ENCODE data around the gene GRM7. TPM values are rescaled to one million over a fixed set of nuclear protein-coding genes. Genes with fewer than 3 reads are reported as not detected.

The GRM7 gene
- total RNA-seq, 2 experiments from 2014 or later: not detected

- no peaks in the 10 kb centered on the region for H3K36me3 ChIP-seq (ENCODE audit: insufficient read depth, low read length)
- no peak for DNase-seq (ENCODE audit: low spot score)
- BruUV-seq (replicated peaks): no TSS peak
- H3K4me3 ChIP-seq (ENCODE audit: low read depth, low read length, poor library complexity, severe bottlenecking): no peak overlapping the region
- no peaks in the 10 kb centered on the region for H3K9me2 ChIP-seq (ENCODE audit: insufficient read depth, low read length)
- H3K9me3 ChIP-seq (ENCODE audit: low read length): no peaks in the 10 kb centered on the region
- no peaks in the 10 kb centered on the region for H3K4me1 ChIP-seq (ENCODE audit: insufficient read depth, low read length, poor library complexity, severe bottlenecking)
- H4K20me1 ChIP-seq (ENCODE audit: insufficient read depth, low read length): no peaks in the 10 kb centered on the region
- no peak for TF ChIP-seq EZH2phosphoT487 (IDR thresholded peaks at IDR 0.05; ENCODE audit: borderline replicate concordance, low read depth, low read length)
- TF ChIP-seq CTCF (conservative IDR thresholded peaks at IDR 0.05; ENCODE audit: low read length): no peak
- H2AFZ ChIP-seq (ENCODE audit: low read length): no peak overlapping the region
- ChIA-PET POLR2A (no interaction called here), CTCF (ENCODE audit: unreplicated experiment) (no interaction called here)
- no peaks in the 10 kb centered on the region for H3K79me2 ChIP-seq (ENCODE audit: insufficient read depth, low read depth, low read length)
- no peak overlapping the region for H3K4me2 ChIP-seq (ENCODE audit: low read length)
- no peak overlapping the region for H3K27ac ChIP-seq (ENCODE audit: low read depth, low read length, poor library complexity, severe bottlenecking)
- intact Hi-C loops (cut with micrococcal nuclease; ENCODE audit: unreplicated experiment): no loop called here
Measured at GRCh38 chr3:7289121-7289520, 428.2 kb downstream of the GRM7 start.

GRCh38 chr3:7290077-7290825 lies 429.3 kb downstream of the GRM7 start:
- intact Hi-C loops (cut with micrococcal nuclease; ENCODE audit: unreplicated experiment): no loop called here
- Histone ChIP-seq H3K4me1 (ENCODE audit: insufficient read depth, low read length, poor library complexity, severe bottlenecking) (no peaks in the 10 kb centered on the region), H3K4me3 (ENCODE audit: low read depth, low read length, poor library complexity, severe bottlenecking) (no peak overlapping the region), H3K9me3 (ENCODE audit: low read length) (no peaks in the 10 kb centered on the region), H3K27ac (ENCODE audit: low read depth, low read length, poor library complexity, severe bottlenecking) (no peak overlapping the region), H2AFZ (ENCODE audit: low read length) (no peak overlapping the region), H4K20me1 (ENCODE audit: insufficient read depth, low read length) (no peaks in the 10 kb centered on the region), H3K36me3 (ENCODE audit: insufficient read depth, low read length) (no peaks in the 10 kb centered on the region), H3K4me2 (ENCODE audit: low read length) (no peak overlapping the region), H3K79me2 (ENCODE audit: insufficient read depth, low read depth, low read length) (no peaks in the 10 kb centered on the region), H3K9me2 (ENCODE audit: insufficient read depth, low read length) (no peaks in the 10 kb centered on the region)
- TF ChIP-seq EZH2phosphoT487 (IDR thresholded peaks at IDR 0.05; ENCODE audit: borderline replicate concordance, low read depth, low read length) (no peak), CTCF (conservative IDR thresholded peaks at IDR 0.05; ENCODE audit: low read length) (no peak)
- no peak for DNase-seq (ENCODE audit: low spot score)
- POLR2A ChIA-PET: no interaction called here
- BruUV-seq (replicated peaks): no TSS peak
- CTCF ChIA-PET (ENCODE audit: unreplicated experiment): no interaction called here

- H3K4me1 ChIP-seq (ENCODE audit: insufficient read depth, low read length, poor library complexity, severe bottlenecking): no peaks in the 10 kb centered on the region
- intact Hi-C loops (cut with micrococcal nuclease; ENCODE audit: unreplicated experiment): no loop called here
- H4K20me1 ChIP-seq (ENCODE audit: insufficient read depth, low read length): no peaks in the 10 kb centered on the region
- no peak overlapping the region for H3K4me3 ChIP-seq (ENCODE audit: low read depth, low read length, poor library complexity, severe bottlenecking)
- H3K36me3 ChIP-seq (ENCODE audit: insufficient read depth, low read length): no peaks in the 10 kb centered on the region
- no peak for DNase-seq (ENCODE audit: low spot score)
- no peak overlapping the region for H3K27ac ChIP-seq (ENCODE audit: low read depth, low read length, poor library complexity, severe bottlenecking)
- H3K79me2 ChIP-seq (ENCODE audit: insufficient read depth, low read depth, low read length): no peaks in the 10 kb centered on the region
- no TSS peak for BruUV-seq (replicated peaks)
- H3K9me2 ChIP-seq (ENCODE audit: insufficient read depth, low read length): no peaks in the 10 kb centered on the region
- ChIA-PET POLR2A (interaction anchor here (0.6 kb wide), 1 partner anchor 14 kb away, joined by 3 read pairs; no protein-coding TSS in a partner anchor), CTCF (ENCODE audit: unreplicated experiment) (no interaction called here)
- no peak overlapping the region for H3K4me2 ChIP-seq (ENCODE audit: low read length)
- no peaks in the 10 kb centered on the region for H3K9me3 ChIP-seq (ENCODE audit: low read length)
- no peak overlapping the region for H2AFZ ChIP-seq (ENCODE audit: low read length)
- TF ChIP-seq EZH2phosphoT487 (IDR thresholded peaks at IDR 0.05; ENCODE audit: borderline replicate concordance, low read depth, low read length): no peak
- TF ChIP-seq CTCF (conservative IDR thresholded peaks at IDR 0.05; ENCODE audit: low read length): no peak
Measured at GRCh38 chr3:7292362-7292761, 431.4 kb downstream of the GRM7 start.
